Activated gamma-delta T cell (primary cell): ENCODE results near the gene FLT1.

Experiments
- DNase-seq: peaks from one replicate; lab custom pipeline; 2025; lab: John Stamatoyannopoulos, UW

Gene FLT1

DNA sequence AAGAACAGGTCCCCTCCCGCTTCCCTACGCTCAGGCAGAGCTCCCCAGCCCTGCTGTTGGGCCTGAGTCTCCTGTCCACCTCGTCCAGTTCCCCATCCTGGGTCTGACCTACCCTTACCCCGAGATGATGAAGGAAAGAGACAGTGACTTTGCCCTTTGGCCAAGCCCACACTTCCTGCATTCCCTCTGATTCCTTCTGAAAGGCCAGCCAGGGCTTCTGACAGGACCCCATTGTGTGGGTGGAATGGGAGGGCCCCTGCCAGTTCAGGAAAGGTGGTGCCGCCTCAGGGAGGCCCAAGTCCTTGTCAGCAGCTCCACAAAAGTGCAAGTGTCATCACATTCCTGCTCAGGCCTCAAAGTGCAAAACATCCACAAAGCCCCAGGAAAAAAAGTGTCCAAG, 178.8 kb downstream of the FLT1 start:
- DNase-seq, result no peak

DNA sequence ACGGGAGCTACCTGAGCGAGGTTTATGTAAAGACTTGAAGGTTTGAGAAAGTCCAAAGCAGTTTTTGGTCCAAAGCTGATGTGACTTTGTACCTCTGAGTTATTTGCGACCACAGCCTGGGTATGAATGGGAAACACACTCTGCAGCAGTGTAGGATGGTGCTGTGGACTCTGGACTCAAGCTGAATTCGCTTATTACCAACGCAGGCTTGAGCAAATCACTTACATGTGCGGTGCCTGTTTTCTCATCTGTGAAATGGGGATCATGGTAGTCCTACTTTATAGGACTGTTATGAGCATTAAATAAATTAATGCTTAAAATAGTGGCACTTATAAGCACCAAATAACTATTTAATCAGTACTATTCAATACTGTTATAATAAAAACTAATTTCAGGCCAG, 180.0 kb downstream of the FLT1 start:
- DNase-seq, result no peak

DNA sequence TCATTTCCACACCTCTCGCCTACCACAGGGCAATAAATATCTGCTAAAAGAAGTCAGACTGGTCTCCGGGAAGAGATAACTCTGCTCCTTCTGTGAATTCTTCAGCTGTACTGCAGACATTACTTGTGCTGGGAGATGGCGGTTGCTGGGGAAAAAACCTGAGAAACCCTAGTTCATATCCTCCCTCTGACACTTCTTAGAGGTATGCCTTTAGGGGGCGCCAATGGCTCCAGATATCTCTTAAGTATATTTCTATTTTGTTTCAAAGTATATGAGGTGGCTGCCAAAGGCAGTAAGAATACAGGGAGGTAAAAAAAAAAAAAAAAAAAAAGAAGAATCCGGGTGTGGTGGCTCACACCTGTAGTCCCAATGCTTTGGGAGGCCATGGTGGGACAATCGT, 181.3 kb downstream of the FLT1 start:
- no peak for DNase-seq

DNA sequence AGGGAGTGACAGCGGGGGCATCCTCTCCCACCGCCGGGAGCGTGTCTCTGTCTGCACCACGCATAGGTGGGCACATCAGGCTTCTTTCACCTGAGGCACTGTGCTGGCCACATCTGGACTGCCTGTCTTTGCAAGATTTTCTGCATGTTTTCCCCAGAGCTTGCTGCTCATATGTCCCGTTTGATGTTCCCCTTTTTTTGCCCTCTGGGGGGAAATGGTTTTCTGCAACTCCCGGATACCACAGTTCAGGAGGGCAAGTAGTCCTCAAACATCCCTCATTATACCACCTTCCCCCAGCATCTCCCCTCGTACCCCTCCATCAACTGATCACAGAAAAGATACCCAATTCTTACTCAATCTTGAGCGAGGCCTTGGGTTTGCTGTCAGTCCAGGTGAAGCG, 188.6 kb downstream of the FLT1 start:
- DNase-seq, result no peak

DNA sequence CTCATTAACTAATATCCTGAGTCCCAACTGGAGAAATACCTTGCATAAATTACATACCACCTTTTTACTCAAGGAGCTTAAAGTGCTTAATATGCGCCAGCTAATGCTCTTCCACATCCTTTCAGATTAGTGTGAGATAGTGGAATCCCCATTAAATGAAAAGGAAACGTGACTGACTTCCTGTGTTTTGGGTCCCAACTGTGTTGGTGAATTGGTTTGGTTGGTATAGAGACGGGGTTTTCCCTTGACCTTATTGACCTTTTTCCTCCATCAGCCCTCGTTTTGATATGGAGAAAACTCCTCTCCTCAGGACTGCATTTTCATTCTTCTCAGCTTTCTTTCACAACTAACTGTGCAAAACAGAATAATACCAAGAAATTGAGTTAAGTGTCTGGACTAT, 193.1 kb downstream of the FLT1 start:
- no peak for DNase-seq

DNA sequence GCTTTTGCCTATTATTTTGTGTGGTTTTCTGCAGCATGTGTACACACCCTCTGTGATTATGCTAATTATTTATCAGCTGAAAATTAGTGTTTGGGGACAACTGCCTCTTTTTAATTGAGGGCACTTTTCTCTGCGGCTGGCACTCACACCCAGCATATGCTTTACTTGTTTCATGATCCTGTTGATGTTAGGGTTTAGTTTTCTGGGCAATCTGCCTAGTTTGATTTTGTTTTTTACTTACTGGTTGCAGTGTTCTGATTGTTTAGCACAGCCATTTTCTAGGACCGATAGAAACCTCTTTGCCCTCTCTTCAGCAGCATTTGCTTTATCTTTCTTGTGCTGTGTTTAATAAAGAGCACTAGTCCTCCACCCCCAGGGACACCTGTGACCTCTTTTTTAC, 195.0 kb downstream of the FLT1 start:
- no peak for DNase-seq

DNA sequence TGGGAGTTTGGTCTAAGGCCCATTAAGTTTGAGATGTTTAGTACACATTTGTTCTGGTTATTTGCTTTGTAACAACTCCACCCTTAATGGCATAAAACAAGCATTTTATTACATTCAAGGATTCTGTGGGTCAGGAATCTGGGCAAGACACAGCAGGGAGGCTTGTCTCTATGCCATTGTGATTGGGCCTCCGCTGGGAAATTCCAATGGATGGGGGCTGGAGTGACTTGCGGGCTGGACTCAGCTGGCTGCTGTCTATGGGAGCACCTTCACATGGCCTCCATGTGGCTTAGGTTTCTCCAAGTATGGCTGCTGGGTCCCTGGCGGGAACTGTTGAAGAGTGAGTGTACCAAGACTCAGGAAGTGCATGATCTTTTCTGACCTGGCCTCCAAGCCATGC, 197.6 kb downstream of the FLT1 start:
- no peak for DNase-seq

DNA sequence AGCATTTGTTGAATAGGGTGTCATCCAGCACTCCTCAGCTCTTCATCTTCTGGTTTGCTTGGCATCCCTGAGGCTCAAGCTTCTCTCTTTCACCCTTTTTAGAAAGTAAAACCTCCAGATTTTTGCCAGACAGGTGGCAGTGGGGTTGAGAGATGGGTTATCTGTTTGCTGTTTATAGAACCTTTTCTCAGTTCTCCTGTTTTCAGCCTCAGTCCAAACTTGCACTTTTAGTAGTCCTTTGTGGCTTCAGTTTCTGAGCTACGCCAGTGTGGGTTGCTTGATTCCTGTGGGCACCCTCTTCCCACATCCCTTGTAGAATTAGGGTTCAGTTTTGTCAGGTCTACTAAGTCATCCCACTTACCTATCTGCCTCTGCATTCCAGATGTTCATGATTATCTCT, 208.7 kb downstream of the FLT1 start:
- no peak for DNase-seq

DNA sequence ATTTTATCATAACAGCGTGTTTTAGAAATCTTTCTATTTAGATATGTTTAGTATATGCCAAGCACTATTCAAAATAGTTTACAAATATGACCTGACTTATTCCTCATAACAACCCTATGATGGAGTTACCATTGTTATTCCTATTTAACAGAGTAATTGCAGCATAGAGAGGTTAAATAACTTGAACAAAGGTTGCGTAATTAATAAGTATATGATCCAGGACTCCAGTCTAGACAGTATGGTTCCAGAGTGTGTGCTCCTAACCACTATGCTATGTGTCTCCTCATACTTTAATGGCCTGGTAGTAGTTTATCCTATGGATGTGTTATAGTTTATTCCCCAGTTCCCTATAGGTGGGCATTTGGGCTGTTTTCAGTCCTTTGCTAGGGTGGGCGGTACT, 211.3 kb downstream of the FLT1 start:
- no peak for DNase-seq

DNA sequence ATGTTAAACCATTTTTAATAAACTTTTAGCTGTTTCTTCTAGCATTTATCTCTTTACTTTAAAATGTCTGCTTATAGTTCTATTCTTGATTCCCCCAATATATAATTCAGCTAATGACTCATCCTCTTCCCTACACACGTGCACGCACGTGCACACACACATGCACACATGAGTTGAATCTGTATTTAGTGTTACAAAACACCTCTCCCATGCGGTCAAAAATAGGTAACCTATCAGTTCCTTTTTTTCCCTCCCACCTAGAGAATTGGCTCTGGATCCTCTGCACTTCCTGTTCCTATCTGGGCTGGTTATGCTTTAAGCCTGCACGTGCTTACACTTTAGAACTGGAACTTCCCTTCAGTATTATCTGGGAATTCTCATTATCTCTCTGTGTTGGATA, 212.5 kb downstream of the FLT1 start:
- no peak for DNase-seq

DNA sequence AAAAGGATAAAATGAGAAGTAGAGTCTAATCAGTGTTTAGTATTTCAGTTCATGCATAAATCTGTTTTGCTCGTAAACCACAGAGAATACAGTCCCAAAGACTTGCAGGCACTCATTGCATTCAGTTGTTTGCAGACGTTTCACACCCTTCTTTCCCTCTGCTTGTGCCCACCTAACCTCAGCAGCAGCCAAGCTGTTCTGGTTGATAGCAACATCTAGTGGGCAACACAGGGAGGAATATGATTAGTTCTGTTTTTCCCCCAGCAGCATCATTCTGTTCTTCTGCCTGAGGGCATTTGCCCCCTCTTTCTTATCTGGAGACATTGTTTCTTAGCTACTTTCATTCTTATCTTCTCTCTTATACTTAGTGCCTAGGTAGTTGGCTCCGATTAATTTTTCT, 221.0 kb downstream of the FLT1 start:
- DNase-seq, result no peak

DNA sequence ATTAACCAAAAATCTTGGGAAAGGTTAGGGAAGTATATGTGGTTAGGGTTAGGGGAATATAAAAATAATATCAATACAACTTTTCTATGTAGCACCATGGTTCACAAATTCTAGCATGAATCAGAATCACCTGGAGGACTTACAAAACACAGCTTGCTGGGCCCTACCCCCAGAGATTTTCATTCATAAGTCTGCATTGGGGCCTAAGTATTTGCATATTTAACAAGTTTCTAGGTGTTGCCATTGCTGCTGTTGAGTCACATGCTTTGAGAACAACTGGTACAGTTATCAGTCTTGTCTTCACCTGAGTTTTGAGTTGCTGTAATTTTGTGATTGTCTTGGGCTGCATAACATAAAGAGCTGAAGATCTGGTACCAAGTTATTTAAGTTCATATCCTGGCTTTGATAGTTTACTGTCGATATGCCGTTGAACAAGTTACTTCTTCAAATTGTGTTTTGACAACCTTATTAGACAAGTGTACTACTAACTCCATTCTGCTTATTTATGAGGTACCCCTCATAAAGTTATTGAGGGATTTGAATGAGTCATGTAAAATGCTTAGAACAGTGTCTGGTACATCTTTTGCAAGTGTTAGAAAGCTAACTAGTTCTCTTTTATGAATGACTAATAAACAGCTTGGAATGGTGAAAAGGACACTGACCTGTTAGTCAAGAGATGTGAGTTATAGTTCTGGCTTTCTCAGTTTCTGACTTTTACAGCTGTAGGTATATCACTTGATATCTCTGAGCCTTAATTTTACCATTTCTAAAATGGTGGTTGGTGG, 223.7 kb downstream of the FLT1 start:
- no peak for DNase-seq

DNA sequence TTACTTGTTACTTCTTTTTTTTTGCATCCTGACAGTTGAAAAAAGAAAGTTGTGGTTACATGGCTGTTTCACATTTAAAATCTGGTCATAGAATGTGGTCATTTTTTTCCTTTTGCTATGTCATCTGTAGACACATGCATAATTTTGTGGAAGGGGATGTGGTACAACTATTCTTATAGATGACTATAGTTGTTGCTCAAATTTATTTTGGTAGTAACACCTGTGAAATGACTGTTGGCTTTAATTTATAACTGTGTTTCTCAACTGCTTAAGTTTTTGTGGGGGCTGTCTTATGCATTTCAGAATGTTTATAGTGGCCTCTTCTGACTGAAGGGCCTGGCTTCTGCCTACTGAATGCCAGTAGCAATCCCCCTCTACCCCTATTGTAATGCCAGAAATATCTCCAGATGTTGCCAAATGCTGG, 226.1 kb downstream of the FLT1 start:
- no peak for DNase-seq

DNA sequence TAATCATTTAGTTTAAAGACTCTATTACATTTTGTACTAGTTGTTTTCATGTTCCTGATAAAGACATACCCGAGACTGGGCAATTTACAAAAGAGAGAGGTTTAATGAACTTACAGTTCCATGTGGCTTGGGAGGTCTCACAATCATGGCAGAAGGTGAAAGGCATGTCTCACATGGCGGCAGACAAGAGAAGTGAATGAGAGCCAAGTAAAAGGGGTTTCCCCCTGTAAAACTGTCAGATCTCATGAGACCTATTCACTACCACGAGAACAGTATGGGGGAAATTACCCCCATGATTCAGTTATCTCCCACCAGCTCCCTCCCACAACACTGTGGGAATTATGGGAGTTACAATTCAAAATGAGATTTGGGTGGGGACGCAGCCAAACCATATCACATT, 227.4 kb downstream of the FLT1 start:
- no peak for DNase-seq

DNA sequence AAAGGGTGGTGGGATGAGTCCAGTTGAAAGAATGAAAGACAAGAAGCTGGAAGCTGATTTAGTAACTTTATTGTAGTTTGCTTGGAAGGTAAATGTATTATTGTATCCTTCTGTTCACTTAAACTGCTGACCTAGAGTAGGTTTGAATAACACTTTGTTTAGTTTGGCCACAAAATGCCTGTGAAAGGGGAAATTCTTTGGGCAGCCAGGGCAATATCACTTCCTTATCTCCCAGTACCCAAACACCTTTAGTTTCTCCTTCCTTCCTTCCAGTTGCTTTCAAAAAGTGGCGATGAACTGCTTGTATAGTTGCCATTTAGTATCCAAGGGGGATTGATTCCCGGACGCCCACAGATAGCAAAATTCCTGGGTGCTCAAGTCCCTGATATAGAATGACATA, 236.5 kb downstream of the FLT1 start:
- no peak for DNase-seq

DNA sequence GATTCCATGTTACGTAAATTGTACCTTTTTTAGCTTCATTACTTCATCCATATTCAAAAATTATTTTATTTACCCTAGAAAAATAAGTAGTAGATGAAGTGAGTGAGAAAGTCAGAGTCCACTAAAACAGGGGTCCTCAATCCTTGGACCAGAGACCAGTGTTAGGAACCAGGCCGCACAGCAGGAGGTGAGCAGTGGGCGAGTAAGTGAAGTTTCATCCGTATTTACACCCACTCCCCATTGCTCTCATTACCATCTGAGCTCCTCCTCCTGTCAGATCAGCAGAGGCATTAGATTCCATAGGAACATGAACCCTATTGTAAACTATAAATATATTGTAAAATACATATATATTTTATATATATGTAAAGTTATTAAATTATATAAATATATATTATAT, 237.6 kb downstream of the FLT1 start:
- no peak for DNase-seq

DNA sequence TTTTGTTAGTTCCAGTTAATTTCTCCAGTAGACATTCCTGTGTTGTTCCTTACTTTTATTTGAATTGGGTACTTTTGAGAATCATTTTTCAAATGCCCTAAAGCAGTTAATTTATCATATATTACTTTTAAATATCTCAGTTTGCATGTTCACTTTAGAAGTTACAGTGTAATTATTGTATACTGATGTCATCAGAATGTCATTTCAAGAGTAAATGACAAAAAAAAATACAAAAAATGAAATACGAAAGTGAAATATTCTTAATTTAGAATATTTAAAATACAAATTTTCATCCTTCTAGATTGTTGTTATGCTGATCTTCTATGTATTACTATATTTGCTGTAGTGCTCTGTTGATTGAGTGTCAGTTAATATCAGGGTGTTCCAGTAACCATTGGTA, 242.4 kb downstream of the FLT1 start:
- DNase-seq, result no peak

DNA sequence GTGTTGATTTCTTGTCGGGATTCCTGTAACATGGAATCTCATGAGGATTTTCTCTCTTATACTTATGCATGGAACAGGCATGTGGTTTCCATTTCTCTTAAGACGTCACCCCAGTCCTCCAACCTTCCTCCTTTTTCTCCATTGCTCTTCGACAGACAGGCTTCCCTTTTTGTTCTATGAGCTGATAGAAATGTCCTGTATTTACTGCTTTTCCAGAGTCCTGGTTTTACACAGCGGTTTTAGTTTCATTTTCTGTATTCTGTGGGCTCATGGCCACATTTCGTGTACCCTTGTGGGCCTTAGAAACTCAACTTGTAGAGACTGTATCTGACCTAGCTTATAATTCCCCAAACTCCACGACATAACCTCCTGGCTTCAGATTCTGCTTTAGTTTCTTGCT, 243.5 kb downstream of the FLT1 start:
- no peak for DNase-seq

DNA sequence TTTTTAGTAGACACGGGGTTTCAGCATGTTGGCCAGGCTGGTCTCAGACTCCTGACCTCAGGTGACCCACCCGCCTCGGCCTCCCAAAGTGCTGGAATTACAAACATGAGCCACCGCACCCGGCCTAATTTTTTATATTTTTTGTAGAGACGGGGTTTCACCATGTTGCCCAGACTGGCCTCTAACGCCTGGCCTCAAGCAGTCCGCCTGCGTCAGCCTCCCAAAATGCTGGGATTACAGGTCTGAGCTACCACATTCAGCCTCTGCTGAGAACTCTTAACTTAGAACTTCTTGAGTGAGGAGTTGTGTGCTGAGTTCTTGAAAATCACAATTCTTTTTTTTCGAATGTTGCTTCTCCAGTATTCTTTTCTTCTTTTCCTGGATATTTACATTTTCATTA, 244.4 kb downstream of the FLT1 start:
- no peak for DNase-seq
